OCI-LY1 (cell line): ENCODE measurements around the gene CACHD1.

Experiments used
- H2AFZ ChIP-seq: fragments of 200-600 bp; sonication (generic), shearing (Covaris generic); 2 replicates; pipeline ENCODE4 v1.6.0; 2014; ENCODE audit warnings: antibody characterized with exemption, mild to moderate bottlenecking, low read length
- H3F3A ChIP-seq: fragments of 200-600 bp; sonication (generic), shearing (Covaris generic); 2 replicates; pipeline ENCODE4 v1.6.0; 2014; ENCODE audit warnings: mild to moderate bottlenecking, antibody characterized with exemption, low read length, moderate library complexity; ENCODE audit not compliant: insufficient read depth
- H3K27ac ChIP-seq: fragments of 200-600 bp; sonication (generic); 2 replicates; pipeline ENCODE4 v1.5.1; 2014; ENCODE audit warnings: low read length, mixed run types, mild to moderate bottlenecking, low read depth; ENCODE audit not compliant: poor library complexity, severe bottlenecking
- H3K27me3 ChIP-seq: fragments of 200-600 bp; sonication (generic); 2 replicates; pipeline ENCODE4 v1.6.0; 2014; ENCODE audit warnings: antibody characterized with exemption, mild to moderate bottlenecking, low read length, moderate library complexity; ENCODE audit not compliant: insufficient read depth
- H3K36me3 ChIP-seq: fragments of 200-600 bp; sonication (generic); 2 replicates; pipeline ENCODE4 v1.6.1; 2014; ENCODE audit warnings: mild to moderate bottlenecking, antibody characterized with exemption, low read length, moderate library complexity, mixed read lengths; ENCODE audit not compliant: insufficient read depth
- H3K4me1 ChIP-seq: fragments of 200-600 bp; sonication (generic); 2 replicates; pipeline ENCODE4 v1.5.1; 2014; ENCODE audit warnings: mild to moderate bottlenecking, low read length, moderate library complexity; ENCODE audit not compliant: insufficient read depth, severe bottlenecking
- H3K4me2 ChIP-seq: fragments of 200-600 bp; sonication (generic), shearing (Covaris generic); 2 replicates; pipeline ENCODE4 v1.6.1; 2014; ENCODE audit warnings: low read length
- H3K4me3 ChIP-seq: fragments of 200-600 bp; sonication (generic); 2 replicates; pipeline ENCODE4 v1.5.1; 2014; ENCODE audit warnings: low read length, low read depth, mild to moderate bottlenecking, mixed read lengths; ENCODE audit not compliant: poor library complexity, severe bottlenecking
- H3K79me2 ChIP-seq: fragments of 200-600 bp; shearing (Covaris generic); 2 replicates; pipeline ENCODE4 v1.6.1; 2016; ENCODE audit warnings: mixed run types, low read length, mixed read lengths; ENCODE audit not compliant: insufficient read depth
- H3K9ac ChIP-seq: fragments of 200-600 bp; sonication (generic), shearing (Covaris generic); 2 replicates; pipeline ENCODE4 v1.6.1; 2014; ENCODE audit warnings: mild to moderate bottlenecking, low read length, mixed read lengths
- H3K9me2 ChIP-seq: fragments of 200-600 bp; sonication (generic), shearing (Covaris generic); 2 replicates; pipeline ENCODE4 v1.6.1; 2014; ENCODE audit warnings: low read depth, mild to moderate bottlenecking, low read length, mixed read lengths
- H3K9me3 ChIP-seq: fragments of 200-600 bp; shearing (Covaris generic); 2 replicates; pipeline ENCODE4 v1.6.1; 2014; ENCODE audit warnings: low read length, mixed read lengths
- H4K20me1 ChIP-seq: fragments of 200-600 bp; sonication (generic), shearing (Covaris generic); 2 replicates; pipeline ENCODE4 v1.6.0; 2016; ENCODE audit warnings: mild to moderate bottlenecking, low read length; ENCODE audit not compliant: insufficient read depth
- CTCF ChIP-seq: fragments of 200-600 bp; sonication (generic), shearing (Covaris generic); IDR thresholded peaks from 2 replicates; pipeline ENCODE4 v1.5.1; 2017; ENCODE audit warnings: mild to moderate bottlenecking, antibody characterized with exemption, low read length, moderate library complexity, mixed read lengths
- EZH2 ChIP-seq: fragments of 200-600 bp; sonication (generic), shearing (Covaris generic); IDR thresholded peaks from 2 replicates; pipeline ENCODE4 v1.8.0; 2017; ENCODE audit warnings: borderline replicate concordance, mixed run types, mild to moderate bottlenecking, antibody characterized with exemption, low read length, moderate library complexity, mixed read lengths

CACHD1 gene

GRCh38 chr1:64476251-64476952 is 6.5 kb downstream of the CACHD1 start:
- H3K79me2 ChIP-seq = no peaks in the 10 kb centered on the region
- no peak overlapping the region for H3K9ac ChIP-seq
- no peaks in the 10 kb centered on the region for H3K9me2 ChIP-seq
- no peak for TF ChIP-seq CTCF
- no peak for TF ChIP-seq EZH2
- H3K27ac ChIP-seq = no peak overlapping the region
- H3F3A ChIP-seq = no peaks in the 10 kb centered on the region
- no peaks in the 10 kb centered on the region for H4K20me1 ChIP-seq
- no peak overlapping the region for H2AFZ ChIP-seq
- H3K27me3 ChIP-seq = no peaks in the 10 kb centered on the region
- H3K4me1 ChIP-seq = no peaks in the 10 kb centered on the region
- H3K9me3 ChIP-seq = no peaks in the 10 kb centered on the region
- H3K4me3 ChIP-seq = no peak overlapping the region
- no peak overlapping the region for H3K4me2 ChIP-seq
- H3K36me3 ChIP-seq = no peaks in the 10 kb centered on the region

- H3K4me3 ChIP-seq = no peak overlapping the region
- TF ChIP-seq CTCF (no peak), EZH2 (no peak)
- H3K4me1 ChIP-seq = no peaks in the 10 kb centered on the region
- no peaks in the 10 kb centered on the region for H3K27me3 ChIP-seq
- no peaks in the 10 kb centered on the region for H3F3A ChIP-seq
- H3K9me2 ChIP-seq = no peaks in the 10 kb centered on the region
- H4K20me1 ChIP-seq = no peaks in the 10 kb centered on the region
- H3K36me3 ChIP-seq = no peaks in the 10 kb centered on the region
- no peak overlapping the region for H3K4me2 ChIP-seq
- H3K79me2 ChIP-seq = no peaks in the 10 kb centered on the region
- H3K9me3 ChIP-seq = no peaks in the 10 kb centered on the region
- no peak overlapping the region for H3K9ac ChIP-seq
- no peak overlapping the region for H3K27ac ChIP-seq
- H2AFZ ChIP-seq = no peak overlapping the region
These were observed 8.9 kb downstream of the CACHD1 start for GRCh38 chr1:64478594-64479470.

- no peak for TF ChIP-seq EZH2
- TF ChIP-seq CTCF = no peak
- H3K4me2 ChIP-seq = no peak overlapping the region
These were observed 9.9 kb downstream of the CACHD1 start for GRCh38 chr1:64479874-64480273.

More at GRCh38 chr1:64479874-64480273, 9.9 kb downstream of the CACHD1 start:
- Histone ChIP-seq H3K9me3 (no peaks in the 10 kb centered on the region), H3F3A (no peaks in the 10 kb centered on the region), H3K27ac (no peak overlapping the region), H2AFZ (no peak overlapping the region), H3K36me3 (no peaks in the 10 kb centered on the region), H3K79me2 (no peaks in the 10 kb centered on the region), H3K9me2 (no peaks in the 10 kb centered on the region), H3K4me3 (no peak overlapping the region), H3K27me3 (no peaks in the 10 kb centered on the region), H3K4me1 (no peaks in the 10 kb centered on the region), H3K9ac (no peak overlapping the region), H4K20me1 (no peaks in the 10 kb centered on the region)
